PFSK-1 (cell line): ENCODE data around the gene U2SURP.

ENCODE experiments used
- FOXP2 ChIP-seq: optimal IDR thresholded peaks from 2 replicates; pipeline ENCODE3; 2011; ENCODE audit warnings: borderline replicate concordance, control low read depth, inconsistent platforms; ENCODE audit not compliant: insufficient read depth; ENCODE audit errors: extremely low read length, extremely low read depth
- POLR2AphosphoS5 ChIP-seq: IDR thresholded peaks from 2 replicates; pipeline ENCODE4 v1.6.1; 2012; ENCODE audit warnings: low read depth, mild to moderate bottlenecking, control low read depth, low read length, moderate library complexity
- SIN3A ChIP-seq: IDR thresholded peaks from 2 replicates; pipeline ENCODE4 v1.6.1; 2012; ENCODE audit warnings: mild to moderate bottlenecking, low read length, moderate library complexity, borderline replicate concordance; ENCODE audit not compliant: insufficient read depth
- TAF1 ChIP-seq: IDR thresholded peaks from 2 replicates; pipeline ENCODE4 v1.6.1; 2012; ENCODE audit warnings: low read length, control low read depth, borderline replicate concordance; ENCODE audit not compliant: insufficient read depth
- TF ChIP-seq, protein P1 (sequence below), 2 experiments: IDR thresholded peaks; 2 replicates each; pipeline versions ENCODE4 v1.6.1 to v1.8.0; 2011 to 2012; ENCODE audit warnings: low read depth in 2 of 2, low read length in 2 of 2, control low read depth in 1 of 2, inconsistent platforms in 1 of 2, mild to moderate bottlenecking in 1 of 2, moderate library complexity in 1 of 2; ENCODE audit not compliant: insufficient read depth in 1 of 2

- no peak for TF ChIP-seq SIN3A
- TF ChIP-seq POLR2AphosphoS5: no peak
- no peak for TF ChIP-seq TAF1
- no peak for TF ChIP-seq FOXP2
- TF ChIP-seq, protein P1, sequence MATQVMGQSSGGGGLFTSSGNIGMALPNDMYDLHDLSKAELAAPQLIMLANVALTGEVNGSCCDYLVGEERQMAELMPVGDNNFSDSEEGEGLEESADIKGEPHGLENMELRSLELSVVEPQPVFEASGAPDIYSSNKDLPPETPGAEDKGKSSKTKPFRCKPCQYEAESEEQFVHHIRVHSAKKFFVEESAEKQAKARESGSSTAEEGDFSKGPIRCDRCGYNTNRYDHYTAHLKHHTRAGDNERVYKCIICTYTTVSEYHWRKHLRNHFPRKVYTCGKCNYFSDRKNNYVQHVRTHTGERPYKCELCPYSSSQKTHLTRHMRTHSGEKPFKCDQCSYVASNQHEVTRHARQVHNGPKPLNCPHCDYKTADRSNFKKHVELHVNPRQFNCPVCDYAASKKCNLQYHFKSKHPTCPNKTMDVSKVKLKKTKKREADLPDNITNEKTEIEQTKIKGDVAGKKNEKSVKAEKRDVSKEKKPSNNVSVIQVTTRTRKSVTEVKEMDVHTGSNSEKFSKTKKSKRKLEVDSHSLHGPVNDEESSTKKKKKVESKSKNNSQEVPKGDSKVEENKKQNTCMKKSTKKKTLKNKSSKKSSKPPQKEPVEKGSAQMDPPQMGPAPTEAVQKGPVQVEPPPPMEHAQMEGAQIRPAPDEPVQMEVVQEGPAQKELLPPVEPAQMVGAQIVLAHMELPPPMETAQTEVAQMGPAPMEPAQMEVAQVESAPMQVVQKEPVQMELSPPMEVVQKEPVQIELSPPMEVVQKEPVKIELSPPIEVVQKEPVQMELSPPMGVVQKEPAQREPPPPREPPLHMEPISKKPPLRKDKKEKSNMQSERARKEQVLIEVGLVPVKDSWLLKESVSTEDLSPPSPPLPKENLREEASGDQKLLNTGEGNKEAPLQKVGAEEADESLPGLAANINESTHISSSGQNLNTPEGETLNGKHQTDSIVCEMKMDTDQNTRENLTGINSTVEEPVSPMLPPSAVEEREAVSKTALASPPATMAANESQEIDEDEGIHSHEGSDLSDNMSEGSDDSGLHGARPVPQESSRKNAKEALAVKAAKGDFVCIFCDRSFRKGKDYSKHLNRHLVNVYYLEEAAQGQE (IDR thresholded peaks at IDR 0.05; ENCODE audit: insufficient read depth in 1 of 2, low read depth in 2 of 2, low read length in 2 of 2): no peak
Observed at GRCh38 chr3:143016321-143016972, 15.1 kb downstream of the U2SURP start.
